NCI-H69 (cell line): ENCODE results near the gene NRP1.

Source experiments
- DNase-seq: peaks from one replicate; lab custom pipeline; 2025; lab: John Stamatoyannopoulos, UW

Gene NRP1

GRCh38 chr10:33212061-33212748, 122.3 kb downstream of the NRP1 start:
- no peak for DNase-seq

- no peak for DNase-seq
Observed at GRCh38 chr10:33211106-33211878, 123.2 kb downstream of the NRP1 start.

GRCh38 chr10:33209802-33210201, 124.7 kb downstream of the NRP1 start:
- peak; percentile 2 for DNase-seq

- DNase-seq = no peak
Observed at GRCh38 chr10:33208166-33208565, 126.3 kb downstream of the NRP1 start.

- DNase-seq = no peak
Observed at GRCh38 chr10:33204031-33204430, 130.4 kb downstream of the NRP1 start.

GRCh38 chr10:33201971-33202370, 132.5 kb downstream of the NRP1 start:
- no peak for DNase-seq

- no peak for DNase-seq
Observed at GRCh38 chr10:33201056-33201780, 133.2 kb downstream of the NRP1 start.

- DNase-seq = peak; percentile 58
Observed at GRCh38 chr10:33199731-33200232, 134.7 kb downstream of the NRP1 start.

GRCh38 chr10:33198610-33199009, 135.9 kb downstream of the NRP1 start:
- DNase-seq = peak; percentile 1

- no peak for DNase-seq
Observed at GRCh38 chr10:33196710-33197491, 137.6 kb downstream of the NRP1 start.

- DNase-seq = no peak
Observed at GRCh38 chr10:33196377-33196706, 138.1 kb downstream of the NRP1 start.

GRCh38 chr10:33195608-33196376, 138.7 kb downstream of the NRP1 start:
- no peak for DNase-seq

GRCh38 chr10:33193701-33194521, 140.6 kb downstream of the NRP1 start:
- no peak for DNase-seq

GRCh38 chr10:33193057-33193700, 141.3 kb downstream of the NRP1 start:
- peak; percentile 79 for DNase-seq

GRCh38 chr10:33192190-33192589, 142.3 kb downstream of the NRP1 start:
- no peak for DNase-seq

GRCh38 chr10:33190406-33190805, 144.1 kb downstream of the NRP1 start:
- no peak for DNase-seq

GRCh38 chr10:33189808-33190207, 144.7 kb downstream of the NRP1 start:
- peak; percentile 27 for DNase-seq

- DNase-seq = no peak
Observed at GRCh38 chr10:33189363-33189762, 145.1 kb downstream of the NRP1 start.

- peak; percentile 68 for DNase-seq
Observed at GRCh38 chr10:33187427-33187999, 147.0 kb downstream of the NRP1 start.
